OCI-LY3 (cell line): ENCODE results near the gene MARK3.
"Not testable (repeated sequence)": the region's sequence is repeated elsewhere in the genome, so short reads cannot be mapped to it uniquely, and the experiment has no call there.

Experiments
- H2AFZ ChIP-seq: fragments of 200-600, 300-600 bp; shearing (Covaris generic); 2 replicates; pipeline ENCODE4 v1.6.0; 2014; ENCODE audit warnings: antibody characterized with exemption, low read depth, low read length
- H3K27ac ChIP-seq: fragments of 200-600, 300-600 bp; sonication (generic); 2 replicates; pipeline ENCODE4 v1.5.1; 2014; ENCODE audit warnings: mild to moderate bottlenecking, low read length, moderate library complexity, mixed read lengths
- H3K27me3 ChIP-seq: fragments of 200-600, 300-600 bp; sonication (generic); 2 replicates; pipeline ENCODE4 v1.6.1; 2014; ENCODE audit warnings: low read depth, low read length, mixed read lengths
- H3K36me3 ChIP-seq: fragments of 200-600, 300-600 bp; sonication (generic); replicated peaks from 2 replicates; pipeline ENCODE3; 2014; ENCODE audit warnings: low read depth, low read length, mixed read lengths
- H3K4me1 ChIP-seq: fragments of 300-600, 200-600 bp; sonication (generic); 2 replicates; pipeline ENCODE4 v1.6.1; 2014; ENCODE audit warnings: low read length, mixed read lengths
- H3K4me2 ChIP-seq: fragments of 200-600, 300-600 bp; sonication (generic); 2 replicates; pipeline ENCODE4 v1.6.1; 2014; ENCODE audit warnings: low read length, mixed read lengths
- H3K4me3 ChIP-seq: fragments of 300-600, 200-600 bp; sonication (generic); 2 replicates; pipeline ENCODE4 v1.5.1; 2014; ENCODE audit warnings: antibody characterized with exemption, mild to moderate bottlenecking, low read length, moderate library complexity
- H3K79me2 ChIP-seq: fragments of 300-600, 200-600 bp; shearing (Covaris generic); 2 replicates; pipeline ENCODE4 v1.6.1; 2014; ENCODE audit warnings: mild to moderate bottlenecking, low read length, mixed read lengths
- H3K9ac ChIP-seq: fragments of 300-600, 200-600 bp; shearing (Covaris generic); 2 replicates; pipeline ENCODE4 v1.6.0; 2014; ENCODE audit warnings: mild to moderate bottlenecking, low read length, moderate library complexity
- H3K9me3 ChIP-seq: fragments of 200-600, 300-600 bp; shearing (Covaris generic); 2 replicates; pipeline ENCODE4 v1.6.1; 2014; ENCODE audit warnings: low read length, mixed read lengths; ENCODE audit not compliant: insufficient read depth
- H4K20me1 ChIP-seq: fragments of 200-600, 300-600 bp; sonication (generic); 2 replicates; pipeline ENCODE4 v1.6.1; 2016; ENCODE audit warnings: low read length, mixed read lengths; ENCODE audit not compliant: insufficient read depth
- CTCF ChIP-seq: fragments of 200-600, 300-600 bp; sonication (generic); IDR thresholded peaks from 2 replicates; pipeline ENCODE4 v1.5.1; 2014; ENCODE audit warnings: antibody characterized with exemption, low read length, low read depth
- EZH2phosphoT487 ChIP-seq: fragments of 200-600 bp; shearing (Covaris generic); IDR thresholded peaks from 2 replicates; pipeline ENCODE4 v1.6.1; 2018; ENCODE audit warnings: antibody characterized with exemption, mixed run types, low read depth

MARK3 gene

GRCh38 chr14:103349982-103350381, 35.2 kb upstream of the MARK3 start:
- no peak overlapping the region for H3K4me2 ChIP-seq
- H3K9ac ChIP-seq, result no peak overlapping the region
- peaks cover 10% of the 10 kb centered on the region; the same call in 1 of the 2 replicates for H3K27me3 ChIP-seq
- no peaks in the 10 kb centered on the region for H3K4me1 ChIP-seq
- H3K79me2 ChIP-seq, result no peaks in the 10 kb centered on the region
- H3K9me3 ChIP-seq, result no peaks in the 10 kb centered on the region
- H2AFZ ChIP-seq, result no peak overlapping the region
- peaks cover 2% of the 10 kb centered on the region for H3K36me3 ChIP-seq
- H3K4me3 ChIP-seq, result no peak overlapping the region
- TF ChIP-seq CTCF (no peak), EZH2phosphoT487 (no peak)
- no peaks in the 10 kb centered on the region for H4K20me1 ChIP-seq
- H3K27ac ChIP-seq, result no peak overlapping the region

DNA sequence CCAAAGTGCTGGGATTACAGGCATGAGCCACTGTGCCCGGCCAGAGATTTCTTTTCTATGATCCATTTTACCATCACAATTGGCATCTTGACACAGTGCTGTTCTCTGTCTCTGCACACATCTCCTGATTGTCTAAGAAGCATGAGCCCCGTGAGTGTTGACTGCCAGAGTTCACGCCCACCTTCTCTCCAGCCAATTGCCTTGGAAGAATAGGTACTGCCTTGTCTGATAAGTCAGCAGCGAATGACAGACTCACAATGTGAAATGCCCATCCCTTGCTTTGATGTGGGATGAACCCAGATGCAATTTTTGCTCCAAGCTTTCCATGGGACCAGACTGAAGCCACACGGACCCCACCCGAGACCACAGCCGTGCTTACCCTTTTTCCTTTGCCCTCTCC, 31.9 kb upstream of the MARK3 start:
- H3K36me3 ChIP-seq, result no peaks in the 10 kb centered on the region
- H3K27ac ChIP-seq, result no peak overlapping the region
- H3K79me2 ChIP-seq, result no peaks in the 10 kb centered on the region
- no peak overlapping the region for H3K4me2 ChIP-seq
- H2AFZ ChIP-seq, result no peak overlapping the region
- H3K9ac ChIP-seq, result no peak overlapping the region
- H3K4me3 ChIP-seq, result no peak overlapping the region
- H3K27me3 ChIP-seq, result peaks cover 10% of the 10 kb centered on the region; the same call in 1 of the 2 replicates
- TF ChIP-seq CTCF, result no peak
- no peak for TF ChIP-seq EZH2phosphoT487
- no peaks in the 10 kb centered on the region for H3K9me3 ChIP-seq
- no peaks in the 10 kb centered on the region for H4K20me1 ChIP-seq
- H3K4me1 ChIP-seq, result no peaks in the 10 kb centered on the region

- H3K79me2 ChIP-seq, result no peaks in the 10 kb centered on the region
- no peak overlapping the region for H3K9ac ChIP-seq
- H3K36me3 ChIP-seq, result no peaks in the 10 kb centered on the region
- H3K4me2 ChIP-seq, result no peak overlapping the region
- H3K9me3 ChIP-seq, result no peaks in the 10 kb centered on the region
- H4K20me1 ChIP-seq, result no peaks in the 10 kb centered on the region
- TF ChIP-seq EZH2phosphoT487 (no peak), CTCF (no peak)
- H2AFZ ChIP-seq, result no peak overlapping the region
- H3K27me3 ChIP-seq, result peaks cover 10% of the 10 kb centered on the region; the same call in 1 of the 2 replicates
- H3K4me3 ChIP-seq, result no peak overlapping the region
- no peak overlapping the region for H3K27ac ChIP-seq
- no peaks in the 10 kb centered on the region for H3K4me1 ChIP-seq
Observed at GRCh38 chr14:103354141-103354540, 31.1 kb upstream of the MARK3 start.

- Histone ChIP-seq H3K4me2 (no peak overlapping the region), H2AFZ (no peak overlapping the region), H3K9me3 (no peaks in the 10 kb centered on the region), H3K36me3 (no peaks in the 10 kb centered on the region), H3K4me1 (no peaks in the 10 kb centered on the region), H4K20me1 (no peaks in the 10 kb centered on the region), H3K27ac (no peak overlapping the region), H3K27me3 (peaks cover 7% of the 10 kb centered on the region; the same call in 1 of the 2 replicates), H3K79me2 (no peaks in the 10 kb centered on the region), H3K9ac (no peak overlapping the region), H3K4me3 (no peak overlapping the region)
- TF ChIP-seq CTCF (no peak), EZH2phosphoT487 (no peak)
Observed at GRCh38 chr14:103356024-103356682, 29.1 kb upstream of the MARK3 start.

- not testable (repeated sequence) for H4K20me1 ChIP-seq, H3K36me3 ChIP-seq, H3K79me2 ChIP-seq, H3K4me2 ChIP-seq, H3K9ac ChIP-seq, H3K9me3 ChIP-seq, H3K4me3 ChIP-seq, H3K27ac ChIP-seq, H2AFZ ChIP-seq, H3K27me3 ChIP-seq, H3K4me1 ChIP-seq
Observed at GRCh38 chr14:103357552-103357951, 27.7 kb upstream of the MARK3 start.
